Neural progenitor cell (in vitro differentiated cells): ENCODE data around the gene RAB5IF. TPM values are rescaled to one million over a fixed set of nuclear protein-coding genes. Genes with fewer than 3 reads are reported as not detected.
A peak's percentile ranks its signal among the peaks of the same experiment; 100 is the strongest.
"Not testable (repeated sequence)": the region's sequence is repeated elsewhere in the genome, so short reads cannot be mapped to it uniquely, and the experiment has no call there.

Experiments
- DNase-seq: peaks from one replicate; pipeline ENCODE4 v3.0.0-alpha.2; 2016; ENCODE audit warnings: low spot score
- H2AFZ ChIP-seq: fragments of 200-600 bp; sonication (generic); replicated peaks from 2 replicates; pipeline ENCODE4 v1.6.1; 2016; ENCODE audit warnings: antibody characterized with exemption
- H3F3A ChIP-seq: fragments of 200-600 bp; sonication (generic); 2 replicates; pipeline ENCODE4 v1.6.1; 2016; ENCODE audit warnings: antibody characterized with exemption, low read depth
- H3K27ac ChIP-seq: fragments of 200-600 bp; sonication (generic); 2 replicates; pipeline ENCODE4 v1.5.1; 2016; ENCODE audit warnings: mild to moderate bottlenecking
- H3K27me3 ChIP-seq: fragments of 200-600 bp; sonication (generic); 2 replicates; pipeline ENCODE4 v1.6.1; 2016; ENCODE audit warnings: mild to moderate bottlenecking, moderate library complexity
- H3K36me3 ChIP-seq: fragments of 200-600 bp; sonication (generic); 2 replicates; pipeline ENCODE4 v1.5.1; 2016
- H3K4me1 ChIP-seq: fragments of 200-600 bp; sonication (generic); 2 replicates; pipeline ENCODE4 v1.6.1; 2016; ENCODE audit warnings: mixed run types
- H3K4me2 ChIP-seq: fragments of 200-600 bp; sonication (generic); 2 replicates; pipeline ENCODE4 v1.6.1; 2016
- H3K4me3 ChIP-seq: fragments of 200-600 bp; sonication (generic); 2 replicates; pipeline ENCODE4 v1.5.1; 2016
- H3K79me2 ChIP-seq: fragments of 200-600 bp; sonication (generic); 2 replicates; pipeline ENCODE4 v1.6.1; 2016; ENCODE audit warnings: low read depth
- H3K9ac ChIP-seq: fragments of 200-600 bp; sonication (generic); 2 replicates; pipeline ENCODE4 v1.6.1; 2016
- H3K9me3 ChIP-seq: fragments of 200-600 bp; sonication (generic); 2 replicates; pipeline ENCODE4 v1.5.1; 2016; ENCODE audit warnings: low read depth
- H4K20me1 ChIP-seq: fragments of 200-600 bp; sonication (generic); 2 replicates; pipeline ENCODE4 v1.6.1; 2016; ENCODE audit warnings: low read depth
- H3K27ac Mint-ChIP-seq: 3 replicates; pipeline ENCODE4 v1.8.0; 2021; ENCODE audit warnings: mixed read lengths
- H3K27me3 Mint-ChIP-seq: 2 replicates; pipeline ENCODE4 v1.8.0; 2022; ENCODE audit warnings: low read depth, mild to moderate bottlenecking, inconsistent platforms, moderate library complexity, mixed read lengths; ENCODE audit not compliant: insufficient read depth
- H3K36me3 Mint-ChIP-seq: 3 replicates; pipeline ENCODE4 v1.8.0; 2021; ENCODE audit warnings: mixed read lengths
- H3K4me1 Mint-ChIP-seq: 3 replicates; pipeline ENCODE4 v1.8.0; 2021; ENCODE audit warnings: mixed read lengths
- H3K4me3 Mint-ChIP-seq: 3 replicates; pipeline ENCODE4 v1.8.0; 2021; ENCODE audit warnings: mild to moderate bottlenecking, moderate library complexity, mixed read lengths
- H3K9me3 Mint-ChIP-seq: 3 replicates; pipeline ENCODE4 v1.8.0; 2020; ENCODE audit warnings: mixed read lengths
- EZH2 ChIP-seq: fragments of 200-600 bp; sonication (generic); IDR thresholded peaks from 2 replicates; pipeline ENCODE4 v1.6.1; 2017; ENCODE audit warnings: antibody characterized with exemption, mild to moderate bottlenecking, moderate library complexity
- EZH2phosphoT487 ChIP-seq: fragments of 200-600 bp; sonication (generic); IDR thresholded peaks from 2 replicates; pipeline ENCODE4 v1.6.1; 2017; ENCODE audit warnings: antibody characterized with exemption
- total RNA-seq: library from RNA; depleted of rRNA; stranded (reverse); fragments of >200 nt; gene quantifications from 2 replicates; pipeline ENCODE4 v1.2.3, GENCODE V29; 2015; ENCODE audit warnings: low replicate concordance
- TF ChIP-seq, protein P1 (sequence below): fragments of 200-600 bp; sonication (generic); IDR thresholded peaks from 2 replicates; pipeline ENCODE4 v1.5.1; 2017; ENCODE audit warnings: antibody characterized with exemption, mild to moderate bottlenecking

RAB5IF gene
- total RNA-seq, 1 donor from 2014 or later = 69.5 TPM

DNA sequence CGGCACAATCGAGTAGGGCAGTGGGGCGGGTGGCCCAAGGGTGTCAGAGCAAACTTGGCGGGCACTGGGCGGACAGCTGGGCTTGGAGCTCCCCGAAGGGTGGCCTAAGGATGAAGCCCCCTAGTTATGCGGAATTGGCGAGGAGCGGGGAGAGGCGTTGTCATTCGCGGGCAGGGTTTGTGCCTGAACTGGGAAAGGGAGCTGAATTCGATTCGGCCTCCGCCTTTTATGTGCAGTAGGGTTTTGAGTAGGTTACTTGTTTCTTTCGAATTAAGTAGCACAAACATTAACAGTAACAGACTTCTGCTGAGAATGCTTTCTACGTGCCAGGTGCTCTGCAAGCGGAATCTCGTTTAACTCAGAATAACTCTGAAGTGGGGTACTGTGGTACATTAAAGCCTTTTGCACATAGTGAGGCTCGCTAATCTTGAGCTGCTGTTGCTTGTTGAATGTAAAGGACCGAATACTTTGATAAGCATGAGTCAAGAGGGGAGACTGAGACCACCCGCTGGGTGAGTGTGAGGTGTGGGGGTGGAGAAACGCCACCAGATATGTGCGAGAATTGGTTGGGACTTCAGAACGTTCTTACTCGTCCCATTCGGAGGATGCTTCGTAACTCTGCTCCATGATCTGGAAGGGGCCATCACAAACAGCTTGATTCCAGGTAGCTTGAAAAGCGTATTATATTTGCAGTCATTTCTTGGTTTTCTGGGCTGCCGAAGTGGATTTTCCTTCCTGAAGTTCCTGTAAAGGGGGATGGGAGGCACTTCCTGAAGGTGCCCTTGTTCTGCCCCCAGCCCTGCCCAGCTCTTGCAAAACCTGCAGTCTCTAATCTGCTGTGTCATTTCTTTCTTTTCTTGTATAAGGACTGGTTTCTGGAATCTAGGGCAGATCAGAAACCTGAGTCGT, 833 bp downstream of the RAB5IF start:
- Histone ChIP-seq H3K4me2 (peak overlapping the region; percentile 96), H3K27ac (peak overlapping the region; percentile 21), H3K79me2 (peaks cover 30% of the 10 kb centered on the region), H3F3A (peaks cover 6% of the 10 kb centered on the region), H3K9ac (peak overlapping the region; percentile 88), H3K27me3 (no peaks in the 10 kb centered on the region), H3K36me3 (no peaks in the 10 kb centered on the region), H3K4me3 (peak overlapping the region; percentile 79), H2AFZ (no peak overlapping the region), H3K9me3 (no peaks in the 10 kb centered on the region), H3K4me1 (peaks cover 5% of the 10 kb centered on the region), H4K20me1 (peaks cover 20% of the 10 kb centered on the region)
- H3K9me3 Mint-ChIP-seq = no peaks in the 10 kb centered on the region
- H3K27me3 Mint-ChIP-seq = peaks cover 8% of the 10 kb centered on the region
- peak; percentile 46 for DNase-seq
- peak overlapping the region; percentile 93 for H3K27ac Mint-ChIP-seq
- H3K36me3 Mint-ChIP-seq = peaks cover 7% of the 10 kb centered on the region
- H3K4me3 Mint-ChIP-seq = peak overlapping the region; percentile 98
- peaks cover 20% of the 10 kb centered on the region for H3K4me1 Mint-ChIP-seq
- TF ChIP-seq EZH2phosphoT487 (no peak), EZH2 (no peak)
- TF ChIP-seq, protein P1, sequence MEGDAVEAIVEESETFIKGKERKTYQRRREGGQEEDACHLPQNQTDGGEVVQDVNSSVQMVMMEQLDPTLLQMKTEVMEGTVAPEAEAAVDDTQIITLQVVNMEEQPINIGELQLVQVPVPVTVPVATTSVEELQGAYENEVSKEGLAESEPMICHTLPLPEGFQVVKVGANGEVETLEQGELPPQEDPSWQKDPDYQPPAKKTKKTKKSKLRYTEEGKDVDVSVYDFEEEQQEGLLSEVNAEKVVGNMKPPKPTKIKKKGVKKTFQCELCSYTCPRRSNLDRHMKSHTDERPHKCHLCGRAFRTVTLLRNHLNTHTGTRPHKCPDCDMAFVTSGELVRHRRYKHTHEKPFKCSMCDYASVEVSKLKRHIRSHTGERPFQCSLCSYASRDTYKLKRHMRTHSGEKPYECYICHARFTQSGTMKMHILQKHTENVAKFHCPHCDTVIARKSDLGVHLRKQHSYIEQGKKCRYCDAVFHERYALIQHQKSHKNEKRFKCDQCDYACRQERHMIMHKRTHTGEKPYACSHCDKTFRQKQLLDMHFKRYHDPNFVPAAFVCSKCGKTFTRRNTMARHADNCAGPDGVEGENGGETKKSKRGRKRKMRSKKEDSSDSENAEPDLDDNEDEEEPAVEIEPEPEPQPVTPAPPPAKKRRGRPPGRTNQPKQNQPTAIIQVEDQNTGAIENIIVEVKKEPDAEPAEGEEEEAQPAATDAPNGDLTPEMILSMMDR = no peak

DNA sequence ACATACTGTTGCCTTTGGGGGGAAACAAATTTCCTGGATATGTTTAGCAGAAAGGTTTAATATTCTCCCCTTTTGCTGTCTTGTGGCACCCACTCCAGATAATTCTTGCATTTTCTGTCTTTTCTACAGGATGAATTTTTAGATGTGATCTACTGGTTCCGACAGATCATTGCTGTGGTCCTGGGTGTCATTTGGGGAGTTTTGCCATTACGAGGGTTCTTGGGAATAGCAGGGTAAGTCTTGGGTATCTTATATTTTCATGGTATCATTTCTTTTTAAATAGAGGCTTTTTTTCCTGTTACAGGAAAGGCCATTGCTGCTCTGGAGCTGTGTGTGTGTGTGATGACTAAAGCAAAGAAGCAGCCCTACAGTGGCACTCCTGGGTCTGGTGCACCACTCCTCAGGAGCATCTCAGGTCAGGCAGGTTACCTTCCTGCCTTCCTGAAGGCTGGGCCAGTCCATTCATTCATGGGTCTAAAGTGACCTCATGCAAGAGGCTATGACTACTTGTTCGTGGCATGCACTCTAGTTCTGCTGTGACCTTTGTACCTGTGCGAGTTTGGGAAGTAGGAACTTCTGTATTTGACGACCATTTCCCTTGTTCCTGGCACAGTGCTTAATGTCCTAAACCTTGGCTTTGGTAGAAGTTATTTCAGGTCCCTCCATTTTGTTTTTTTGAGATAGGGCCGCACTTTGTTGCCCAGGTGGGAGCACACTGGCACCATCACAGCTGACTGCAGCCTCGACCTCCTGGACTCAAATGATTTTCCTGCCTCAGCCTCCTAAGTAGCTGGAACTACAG, 2.2 kb downstream of the RAB5IF start:
- H3K27ac ChIP-seq = no peak overlapping the region
- Mint-ChIP-seq H3K4me3 (peak overlapping the region; percentile 76), H3K27me3 (peaks cover 8% of the 10 kb centered on the region), H3K9me3 (no peaks in the 10 kb centered on the region), H3K4me1 (peaks cover 20% of the 10 kb centered on the region), H3K27ac (no peak overlapping the region), H3K36me3 (peaks cover 7% of the 10 kb centered on the region)
- H3K9ac ChIP-seq = peak overlapping the region; percentile 6
- peaks cover 15% of the 10 kb centered on the region for H3F3A ChIP-seq
- H3K4me2 ChIP-seq = peak overlapping the region; percentile 96
- DNase-seq = no peak
- no peak overlapping the region for H2AFZ ChIP-seq
- H3K4me1 ChIP-seq = peaks cover 5% of the 10 kb centered on the region
- H3K79me2 ChIP-seq = peaks cover 30% of the 10 kb centered on the region
- no peaks in the 10 kb centered on the region for H3K36me3 ChIP-seq
- no peak overlapping the region for H3K4me3 ChIP-seq
- no peaks in the 10 kb centered on the region for H3K9me3 ChIP-seq
- peaks cover 20% of the 10 kb centered on the region for H4K20me1 ChIP-seq
- H3K27me3 ChIP-seq = no peaks in the 10 kb centered on the region
- no peak for TF ChIP-seq EZH2
- TF ChIP-seq EZH2phosphoT487 = no peak
- TF ChIP-seq, protein P1 = no peak

DNA sequence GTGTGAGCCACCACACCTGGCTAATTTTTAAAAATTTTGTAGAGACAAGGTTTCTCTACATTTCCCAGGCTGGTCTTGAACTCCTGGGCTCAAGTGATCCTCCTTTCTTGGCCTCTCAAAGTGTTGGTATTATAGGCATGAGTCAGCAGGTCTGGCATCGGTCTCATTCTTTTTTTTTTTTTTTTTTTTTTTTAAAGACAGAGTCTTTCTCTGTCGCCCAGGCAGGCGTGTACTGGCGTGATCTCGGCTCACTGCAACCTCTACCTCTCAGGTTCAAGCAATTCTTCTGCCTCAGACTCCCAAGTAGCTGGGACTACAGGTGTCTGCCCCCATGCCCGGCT, 2.8 kb downstream of the RAB5IF start:
- not testable (repeated sequence) for H3K27me3 Mint-ChIP-seq, H3K27me3 ChIP-seq, H3K4me2 ChIP-seq, H3K9me3 ChIP-seq, H3K36me3 Mint-ChIP-seq, H2AFZ ChIP-seq, H3K9ac ChIP-seq, H3K27ac ChIP-seq, DNase-seq, H3K4me1 ChIP-seq, H3K4me3 Mint-ChIP-seq, H3K36me3 ChIP-seq, H3K9me3 Mint-ChIP-seq, H3K4me3 ChIP-seq, H3K27ac Mint-ChIP-seq
- peaks cover 15% of the 10 kb centered on the region for H3F3A ChIP-seq
- peaks cover 20% of the 10 kb centered on the region for H4K20me1 ChIP-seq
- peaks cover 20% of the 10 kb centered on the region for H3K4me1 Mint-ChIP-seq
- H3K79me2 ChIP-seq = peaks cover 30% of the 10 kb centered on the region
